Prostate gland (tissue), 2 donors: ENCODE results near the gene CARMIL1.

ENCODE experiments used
- POLR2A ChIP-seq: fragments of 450-650 bp; IDR thresholded peaks from one replicate; pipeline ENCODE4 v1.6.1; 2016; ENCODE audit warnings: antibody characterized with exemption, mild to moderate bottlenecking
- TF ChIP-seq, protein P1 (sequence below), 4 experiments: fragments of 200-600 bp in 2 of 4; fragments of 450-650 bp in 2 of 4; sonication (generic) in 2 of 4; IDR thresholded peaks; 1 replicate in 3 of 4; 2 replicates in 1 of 4; pipeline ENCODE4 v1.5.1; 2016 to 2019; ENCODE audit warnings: antibody characterized with exemption in 4 of 4, mild to moderate bottlenecking in 2 of 4, moderate library complexity in 2 of 4

DNA sequence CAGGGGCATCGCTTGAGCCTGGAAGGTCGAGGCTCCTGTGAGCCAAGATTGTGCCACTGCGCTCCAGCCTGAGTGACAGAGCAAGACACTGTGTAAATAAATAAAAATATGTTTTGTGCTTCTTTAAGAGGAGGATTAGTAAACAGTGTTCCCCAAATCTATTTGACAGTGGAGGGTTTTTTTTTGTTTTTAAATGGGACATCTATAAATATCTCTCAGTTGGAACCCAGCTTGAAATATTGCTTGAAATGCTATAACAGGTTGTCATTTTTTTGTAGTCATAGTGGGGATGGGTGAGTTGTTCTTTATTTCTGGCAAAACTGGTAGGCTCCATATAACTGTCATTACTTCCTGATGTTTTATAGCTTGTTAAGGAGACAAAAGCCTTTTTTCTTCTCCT, 54.3 kb downstream of the CARMIL1 start:
- TF ChIP-seq, protein P1, sequence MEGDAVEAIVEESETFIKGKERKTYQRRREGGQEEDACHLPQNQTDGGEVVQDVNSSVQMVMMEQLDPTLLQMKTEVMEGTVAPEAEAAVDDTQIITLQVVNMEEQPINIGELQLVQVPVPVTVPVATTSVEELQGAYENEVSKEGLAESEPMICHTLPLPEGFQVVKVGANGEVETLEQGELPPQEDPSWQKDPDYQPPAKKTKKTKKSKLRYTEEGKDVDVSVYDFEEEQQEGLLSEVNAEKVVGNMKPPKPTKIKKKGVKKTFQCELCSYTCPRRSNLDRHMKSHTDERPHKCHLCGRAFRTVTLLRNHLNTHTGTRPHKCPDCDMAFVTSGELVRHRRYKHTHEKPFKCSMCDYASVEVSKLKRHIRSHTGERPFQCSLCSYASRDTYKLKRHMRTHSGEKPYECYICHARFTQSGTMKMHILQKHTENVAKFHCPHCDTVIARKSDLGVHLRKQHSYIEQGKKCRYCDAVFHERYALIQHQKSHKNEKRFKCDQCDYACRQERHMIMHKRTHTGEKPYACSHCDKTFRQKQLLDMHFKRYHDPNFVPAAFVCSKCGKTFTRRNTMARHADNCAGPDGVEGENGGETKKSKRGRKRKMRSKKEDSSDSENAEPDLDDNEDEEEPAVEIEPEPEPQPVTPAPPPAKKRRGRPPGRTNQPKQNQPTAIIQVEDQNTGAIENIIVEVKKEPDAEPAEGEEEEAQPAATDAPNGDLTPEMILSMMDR (IDR thresholded peaks at IDR 0.05), result no peak
- no peak for TF ChIP-seq POLR2A
